Activated CD8-positive, alpha-beta memory T cell treated with anti-CD3 and anti-CD28 coated beads, Interleukin-2, amount 50 U/mL, for 48 hours (primary cell): ENCODE measurements around the gene SLX4IP.

Experiments used
- DNase-seq: peaks from one replicate; pipeline ENCODE4 v3.0.0-alpha.2; 2020

The SLX4IP gene

GRCh38 chr20:10655720-10656669, 220.9 kb downstream of the SLX4IP start:
- DNase-seq, result no peak

- no peak for DNase-seq
Observed at GRCh38 chr20:10657453-10657852, 222.3 kb downstream of the SLX4IP start.

DNA sequence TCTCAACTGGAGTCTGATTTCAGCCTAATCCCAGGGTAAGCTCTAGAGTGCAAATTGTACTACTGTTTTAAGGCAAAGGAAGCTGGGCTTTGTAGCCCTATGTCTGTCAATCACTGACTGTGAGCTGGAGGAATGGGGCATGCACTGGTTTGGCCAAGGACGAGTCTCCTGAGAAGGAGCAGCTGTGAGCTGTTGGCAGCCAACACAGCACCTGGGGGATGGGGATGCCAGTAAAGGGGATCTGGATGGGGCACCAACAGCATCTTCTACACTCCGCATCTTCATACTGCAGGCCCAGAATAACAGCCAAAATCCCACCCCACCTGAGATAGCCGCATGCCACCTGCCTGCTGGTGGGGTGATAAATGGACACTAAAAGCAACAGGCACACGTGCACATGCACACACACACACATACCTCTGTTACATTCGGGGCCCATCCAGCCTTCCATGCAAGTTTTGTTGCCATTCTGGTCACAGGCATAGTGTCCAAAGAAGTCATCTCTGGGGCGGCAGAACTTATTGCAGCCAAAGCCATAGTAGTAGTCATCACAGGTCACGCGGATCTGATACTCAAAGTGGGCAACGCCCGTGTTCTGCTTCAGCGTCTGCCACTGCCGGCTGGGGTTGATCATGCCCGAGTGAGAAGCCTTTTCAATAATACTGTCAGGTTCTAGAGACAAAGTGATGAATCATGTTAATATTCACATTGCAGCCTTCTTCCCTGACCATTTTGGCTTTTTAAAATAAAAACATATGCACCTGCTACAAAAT, 223.1 kb downstream of the SLX4IP start:
- no peak for DNase-seq

DNA sequence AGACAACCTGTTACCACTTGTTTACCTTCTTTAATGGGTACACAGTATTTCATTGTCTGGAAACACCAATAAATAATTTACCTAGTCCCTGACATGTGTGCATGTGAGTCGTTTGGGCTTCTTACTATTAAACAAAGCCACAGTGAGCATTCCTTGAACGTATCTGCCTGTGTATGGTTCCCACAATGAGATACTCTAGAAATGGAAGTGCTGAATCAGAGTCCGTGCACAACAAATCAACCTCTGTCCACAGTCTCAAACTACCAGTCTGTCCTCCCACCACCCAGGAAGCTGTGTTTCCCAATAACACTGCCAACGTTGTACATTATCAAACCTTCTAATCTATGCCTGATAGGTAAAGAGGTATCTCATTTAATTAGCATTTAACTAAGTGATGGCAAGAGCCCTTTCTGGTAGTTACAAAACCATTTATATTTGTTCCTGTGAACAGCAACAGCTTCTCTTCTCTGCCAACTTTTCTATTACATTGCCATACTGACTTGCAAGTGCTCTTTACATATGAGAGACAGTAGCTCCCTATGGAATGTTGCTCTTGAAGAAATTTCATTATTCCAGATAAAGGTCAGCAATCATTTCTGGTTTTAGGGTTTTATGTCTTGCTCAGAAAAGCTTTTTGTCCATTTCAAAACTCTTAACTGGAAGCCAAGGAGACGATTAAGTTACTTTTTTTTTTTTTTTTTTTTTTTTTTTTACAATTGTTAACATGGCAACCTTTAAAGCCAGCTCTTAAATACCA, 223.9 kb downstream of the SLX4IP start:
- DNase-seq, result no peak

DNA sequence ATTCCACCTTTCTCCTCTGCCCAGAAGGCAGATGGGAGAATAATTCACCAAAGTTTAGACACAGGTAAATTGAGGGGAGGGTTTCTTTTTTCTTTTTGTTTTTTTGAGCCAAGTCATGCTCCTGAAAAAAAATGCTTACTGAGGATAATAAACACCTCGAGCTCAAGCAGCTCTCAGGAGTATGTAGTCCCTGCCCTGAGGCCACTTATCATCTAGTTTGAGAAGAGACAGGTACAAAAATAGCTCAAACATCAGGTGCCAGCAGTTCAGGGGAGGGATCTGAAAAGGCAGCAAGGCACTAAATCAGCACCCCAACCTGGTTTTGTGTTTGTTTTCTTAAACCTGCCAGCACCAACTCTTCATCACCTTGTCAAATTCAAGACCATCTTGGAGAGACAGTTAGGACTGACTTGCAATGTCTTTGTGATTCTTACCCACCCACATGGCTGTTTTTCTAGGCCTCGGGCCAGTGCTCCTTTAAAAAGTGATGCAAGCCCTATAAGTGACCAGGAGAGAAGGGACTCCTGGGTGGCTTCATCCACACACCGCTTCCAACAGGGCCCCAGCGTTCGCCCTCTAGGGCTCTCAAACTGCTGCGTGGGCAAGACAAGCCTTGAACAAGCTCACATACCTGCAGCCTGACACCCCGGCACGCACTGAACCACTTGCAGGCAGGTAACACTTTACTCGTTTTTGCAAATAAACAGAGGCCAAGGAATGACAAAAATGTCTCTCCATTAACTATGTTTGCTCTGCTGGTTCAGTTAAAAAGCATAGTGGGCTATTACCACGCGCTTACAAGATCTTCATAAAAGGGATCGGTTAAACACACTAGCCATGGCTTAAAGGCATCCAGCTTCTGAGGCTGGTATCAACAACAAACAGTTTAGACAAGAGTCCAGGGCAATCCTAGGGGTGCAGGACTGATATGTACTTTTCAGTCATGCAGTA, 224.8 kb downstream of the SLX4IP start:
- DNase-seq, result no peak

DNA sequence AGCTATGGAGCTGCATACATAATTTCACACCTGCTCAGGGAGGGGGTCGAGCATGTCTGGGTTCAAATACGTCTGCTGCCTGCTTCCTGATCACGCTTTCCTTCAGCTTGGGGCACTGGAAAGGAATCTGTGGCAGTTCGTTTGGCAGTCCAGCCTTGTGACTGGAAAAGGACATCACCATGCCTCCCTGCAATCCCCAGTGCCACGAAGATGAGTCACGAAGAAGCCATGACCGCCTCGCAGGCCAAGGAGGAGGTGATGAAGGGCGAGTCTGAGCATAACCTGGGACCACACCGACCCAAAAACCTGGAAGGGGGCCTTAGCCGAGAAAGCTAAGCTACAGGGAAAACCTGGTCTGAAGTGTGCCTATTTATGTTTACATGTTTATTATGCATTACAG, 225.6 kb downstream of the SLX4IP start:
- DNase-seq, result no peak

GRCh38 chr20:10661261-10661660, 226.2 kb downstream of the SLX4IP start:
- DNase-seq, result no peak

DNA sequence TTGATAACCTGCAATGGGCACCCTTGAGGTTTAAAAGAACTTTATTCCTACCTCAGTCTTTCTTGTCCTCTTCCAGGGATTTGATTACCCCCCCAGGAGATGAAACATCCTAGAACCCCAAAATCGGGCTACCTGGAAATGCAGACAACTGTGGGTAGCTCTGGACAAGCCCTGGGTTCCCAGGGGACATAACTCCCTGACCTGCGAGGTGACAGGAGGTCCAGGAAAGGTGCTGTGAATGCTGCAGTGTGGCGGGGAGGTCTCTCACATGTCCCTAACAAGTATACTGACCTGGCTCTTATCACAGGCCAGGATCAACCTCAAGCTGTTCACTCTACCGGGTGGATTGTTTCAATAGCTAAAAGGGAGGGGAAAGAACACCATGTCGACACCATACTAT, 227.0 kb downstream of the SLX4IP start:
- no peak for DNase-seq

DNA sequence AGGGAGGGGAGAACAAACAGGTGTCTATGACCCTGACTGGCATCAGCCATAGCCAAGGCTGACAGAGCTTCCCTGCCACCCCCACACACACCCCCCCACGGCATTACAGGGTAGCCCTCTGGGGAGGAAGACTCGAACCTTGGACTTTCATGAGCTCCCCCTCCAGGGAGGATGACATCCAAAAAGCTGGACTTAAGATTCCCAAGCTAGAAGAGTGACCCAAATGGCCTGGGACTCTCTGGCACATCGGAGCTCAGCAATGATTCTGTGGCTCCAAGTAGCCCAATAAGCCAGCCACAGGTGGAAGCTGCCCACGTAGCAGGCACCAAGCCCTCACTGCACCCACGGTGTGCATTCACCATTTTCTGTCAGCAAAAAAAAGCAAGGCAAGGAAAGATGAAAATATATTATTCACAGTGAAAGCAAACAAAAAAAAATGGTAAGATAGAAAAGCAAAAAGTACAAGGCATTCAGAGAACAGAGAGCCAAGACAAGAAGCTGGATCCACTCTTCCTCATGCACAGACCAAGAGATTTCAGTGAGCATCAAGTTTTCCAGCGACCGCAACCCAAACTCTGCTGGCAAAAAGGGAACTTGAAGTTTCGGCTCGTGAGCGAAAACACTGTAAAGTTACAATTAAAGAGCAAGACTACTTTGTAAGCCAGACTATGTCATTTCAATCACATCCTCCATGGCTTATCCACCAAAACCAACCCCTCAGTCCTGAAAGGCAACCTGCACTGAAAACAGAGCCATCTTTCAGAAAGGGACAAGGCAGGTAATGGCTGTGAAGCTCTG, 227.8 kb downstream of the SLX4IP start:
- DNase-seq, result no peak

DNA sequence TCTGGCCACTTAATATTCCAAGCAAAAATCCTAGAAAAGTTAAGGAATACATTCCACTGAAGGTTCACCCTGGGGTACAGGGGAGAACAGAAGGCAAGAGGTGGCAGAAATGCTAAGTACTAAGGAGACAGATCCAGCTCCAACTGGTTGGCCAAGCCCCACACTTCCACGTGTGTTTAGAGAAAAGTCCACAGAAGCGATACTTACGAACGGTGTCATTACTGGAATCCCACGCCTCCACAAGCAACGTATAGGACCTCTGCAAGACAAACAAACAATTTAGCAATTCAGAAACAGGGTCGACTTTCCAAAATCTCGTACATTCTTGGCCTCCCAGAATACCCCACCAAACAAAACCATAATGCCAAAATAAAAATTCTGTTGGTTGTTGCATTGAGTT, 228.7 kb downstream of the SLX4IP start:
- DNase-seq, result no peak

DNA sequence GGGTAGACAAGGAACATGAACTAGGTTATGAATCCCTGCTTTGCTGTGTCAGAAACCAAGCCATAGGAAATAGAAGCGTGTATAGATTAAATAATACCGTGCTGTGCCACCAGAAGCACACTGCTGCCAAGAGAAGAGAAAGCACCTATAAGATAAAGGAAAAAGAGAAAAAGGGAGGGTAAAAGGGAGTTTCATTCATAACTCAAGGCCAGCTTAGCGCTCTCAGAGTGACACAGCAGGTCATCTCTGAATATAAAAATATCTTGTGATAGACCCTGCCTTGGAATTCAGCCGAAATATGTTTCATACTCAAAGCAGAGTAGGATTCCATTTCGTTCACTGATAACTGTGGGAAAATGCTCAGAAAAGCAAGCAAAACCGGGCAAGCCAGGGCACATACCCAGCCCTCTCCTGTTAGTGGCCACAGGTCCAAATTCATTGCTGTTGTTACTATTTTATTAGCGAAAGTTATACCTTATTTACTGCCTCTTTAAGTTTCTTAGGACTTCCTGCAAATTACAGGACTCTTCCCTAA, 230.0 kb downstream of the SLX4IP start:
- no peak for DNase-seq

- DNase-seq, result no peak
Observed at GRCh38 chr20:10665791-10666190, 230.7 kb downstream of the SLX4IP start.

GRCh38 chr20:10666221-10667076, 231.3 kb downstream of the SLX4IP start:
- no peak for DNase-seq

DNA sequence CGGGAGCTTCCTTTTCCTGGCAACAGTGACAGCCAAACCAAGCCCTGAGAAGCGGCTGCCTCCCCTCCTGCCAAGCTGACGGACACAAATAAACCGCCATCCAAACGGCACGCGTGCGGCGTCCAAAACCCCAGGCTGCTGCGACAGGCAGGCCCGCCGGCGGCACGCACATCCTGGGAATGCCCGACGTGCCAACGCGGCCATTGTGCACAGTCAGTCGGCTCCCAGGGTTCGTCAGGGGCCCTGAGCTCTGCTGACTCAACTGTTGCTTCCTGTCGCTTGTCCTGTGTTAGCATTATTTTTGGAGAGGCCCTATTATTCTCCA, 231.9 kb downstream of the SLX4IP start:
- no peak for DNase-seq

DNA sequence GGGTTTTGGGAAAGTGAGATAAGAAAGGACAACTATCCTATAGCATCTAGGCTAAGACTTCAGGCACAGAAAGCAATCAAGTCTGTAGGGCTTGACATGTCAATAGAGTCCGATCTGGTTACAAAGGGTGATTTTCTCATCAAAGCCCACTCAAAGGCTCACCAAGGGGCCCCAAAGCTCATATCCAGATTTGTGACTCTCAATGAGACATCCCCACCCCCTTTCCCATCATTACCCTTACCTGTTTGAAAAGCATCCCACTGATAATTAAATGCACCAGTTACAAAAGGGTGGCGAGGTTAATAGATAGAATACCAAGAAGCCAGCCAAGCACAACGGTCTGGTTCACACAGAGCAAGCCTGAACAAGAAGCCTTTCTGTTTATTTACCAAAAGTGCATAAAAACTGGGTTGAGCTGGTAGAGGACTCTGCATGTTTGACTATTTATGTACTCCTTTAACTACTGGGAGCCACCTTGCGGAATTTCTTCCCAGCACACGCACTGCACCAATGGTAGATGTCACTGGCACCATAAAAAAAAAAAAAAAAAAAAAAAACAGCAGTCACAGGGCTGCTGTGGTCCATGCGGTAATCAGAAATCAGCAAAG, 232.6 kb downstream of the SLX4IP start:
- no peak for DNase-seq

GRCh38 chr20:10668677-10669368, 233.7 kb downstream of the SLX4IP start:
- DNase-seq, result no peak

- no peak for DNase-seq
Observed at GRCh38 chr20:10669843-10670446, 234.8 kb downstream of the SLX4IP start.

- no peak for DNase-seq
Observed at GRCh38 chr20:10670501-10671220, 235.6 kb downstream of the SLX4IP start.
